ENCODE measurements around the gene ZNF420.

The ZNF420 gene

DNA sequence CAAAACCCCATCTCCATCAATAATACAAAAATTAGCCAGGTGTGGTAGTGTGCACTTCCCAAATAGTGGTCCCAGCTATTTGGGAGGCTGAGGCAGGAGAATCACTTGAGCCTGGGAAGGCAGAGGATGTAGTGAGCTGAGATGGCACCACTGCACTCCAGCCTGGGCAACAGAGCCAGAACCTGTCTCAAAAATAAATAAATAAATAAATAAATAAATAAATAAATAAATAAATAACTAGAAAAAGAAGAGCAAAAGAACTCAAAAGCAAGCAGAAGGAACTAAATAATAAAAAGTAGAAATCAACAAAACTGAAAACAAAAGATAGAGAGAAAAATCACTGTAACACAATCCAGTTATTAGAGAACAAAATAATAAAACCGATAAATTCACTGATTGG is 81.9 kb downstream of the ZNF420 start:
- DNase-seq: no peak
- Histone ChIP-seq H3K27me3 (replicated peaks) (no peaks in the 10 kb centered on the region), H3K4me3 (ENCODE audit: low read depth, low read length) (no peak overlapping the region), H3K36me3 (replicated peaks) (peaks cover 6% of the 10 kb centered on the region), H3K27ac (no peak overlapping the region)
- TF ChIP-seq, protein P1, sequence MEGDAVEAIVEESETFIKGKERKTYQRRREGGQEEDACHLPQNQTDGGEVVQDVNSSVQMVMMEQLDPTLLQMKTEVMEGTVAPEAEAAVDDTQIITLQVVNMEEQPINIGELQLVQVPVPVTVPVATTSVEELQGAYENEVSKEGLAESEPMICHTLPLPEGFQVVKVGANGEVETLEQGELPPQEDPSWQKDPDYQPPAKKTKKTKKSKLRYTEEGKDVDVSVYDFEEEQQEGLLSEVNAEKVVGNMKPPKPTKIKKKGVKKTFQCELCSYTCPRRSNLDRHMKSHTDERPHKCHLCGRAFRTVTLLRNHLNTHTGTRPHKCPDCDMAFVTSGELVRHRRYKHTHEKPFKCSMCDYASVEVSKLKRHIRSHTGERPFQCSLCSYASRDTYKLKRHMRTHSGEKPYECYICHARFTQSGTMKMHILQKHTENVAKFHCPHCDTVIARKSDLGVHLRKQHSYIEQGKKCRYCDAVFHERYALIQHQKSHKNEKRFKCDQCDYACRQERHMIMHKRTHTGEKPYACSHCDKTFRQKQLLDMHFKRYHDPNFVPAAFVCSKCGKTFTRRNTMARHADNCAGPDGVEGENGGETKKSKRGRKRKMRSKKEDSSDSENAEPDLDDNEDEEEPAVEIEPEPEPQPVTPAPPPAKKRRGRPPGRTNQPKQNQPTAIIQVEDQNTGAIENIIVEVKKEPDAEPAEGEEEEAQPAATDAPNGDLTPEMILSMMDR (IDR thresholded peaks at IDR 0.05; ENCODE audit: low read depth, low read length, missing control alignments): no peak
- in situ Hi-C loops (cut with HindIII; ENCODE audit: low pct_ligation_motif_present, low sequenced_read_pairs): no loop called here

- H3K27me3 ChIP-seq (replicated peaks): no peaks in the 10 kb centered on the region
- H3K27ac ChIP-seq: no peak overlapping the region
- in situ Hi-C loops (cut with HindIII; ENCODE audit: low pct_ligation_motif_present, low sequenced_read_pairs): no loop called here
- no peak for DNase-seq
- TF ChIP-seq, protein P1 (IDR thresholded peaks at IDR 0.05; ENCODE audit: low read depth, low read length, missing control alignments): no peak
- H3K36me3 ChIP-seq (replicated peaks): peaks cover 6% of the 10 kb centered on the region
- H3K4me3 ChIP-seq (ENCODE audit: low read depth, low read length): no peak overlapping the region
These were observed 87.4 kb downstream of the ZNF420 start for GRCh38 chr19:37165635-37166034.

DNA sequence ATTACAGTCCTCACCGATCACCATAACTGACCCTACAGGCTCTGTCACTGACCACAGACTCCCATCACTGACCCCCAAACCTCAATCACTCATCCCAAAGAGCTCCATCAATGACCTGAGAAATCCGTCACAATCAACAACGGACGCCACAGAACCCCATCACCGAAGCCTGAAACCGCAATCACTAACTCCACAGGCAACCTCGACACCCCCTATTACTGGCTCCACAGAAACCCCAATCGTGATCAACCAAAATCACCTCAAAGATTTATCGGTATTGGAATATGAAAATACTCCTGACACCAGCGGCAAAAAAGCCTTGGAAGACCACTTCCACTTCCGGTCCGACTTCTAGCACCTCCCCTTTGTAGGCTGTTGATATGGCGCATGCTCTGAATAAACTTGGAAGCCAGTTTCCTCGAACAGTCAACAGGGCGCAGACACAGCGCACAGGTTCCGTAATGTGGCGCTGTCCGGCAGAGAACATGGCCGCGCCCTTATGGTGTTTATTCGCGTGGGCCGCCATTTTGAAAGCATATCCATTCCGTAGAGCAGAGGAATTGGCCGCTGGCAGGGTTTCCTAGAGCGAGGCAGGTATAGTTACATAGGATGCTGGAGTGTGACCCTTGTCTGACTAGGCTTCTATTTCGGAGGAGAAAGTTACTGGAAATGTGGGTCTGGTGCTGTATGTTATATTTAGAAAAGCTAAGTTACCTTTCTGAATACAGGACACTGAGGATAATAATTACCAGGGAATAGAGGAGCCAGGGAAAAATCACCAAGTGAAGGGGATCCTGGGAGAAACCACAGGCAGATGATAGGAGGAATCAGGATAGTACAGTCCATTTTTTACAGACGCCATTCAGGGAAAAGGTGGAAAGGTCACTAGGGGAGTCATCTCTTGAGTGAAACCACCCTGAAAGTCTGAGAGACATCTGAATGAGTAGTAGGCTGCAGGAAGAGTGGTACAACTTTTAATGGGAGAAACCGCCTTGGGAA is 94.4 kb downstream of the ZNF420 start, which contains the start of gene ZNF585A:
ZNF585A (minus strand) TSS at position 328 of the 999 bp plus-strand sequence. CDS start 2,785 bp downstream, outside the sequence.
- in situ Hi-C loops (cut with HindIII; ENCODE audit: low pct_ligation_motif_present, low sequenced_read_pairs): no loop called here
- TF ChIP-seq, protein P1 (IDR thresholded peaks at IDR 0.05; ENCODE audit: low read depth, low read length, missing control alignments): peak; percentile 53
- peak within 1 kb of the TSS; percentile 92 for H3K4me3 ChIP-seq (ENCODE audit: low read depth, low read length)
- H3K27ac ChIP-seq: peak within 1 kb of the TSS; percentile 32
- H3K36me3 ChIP-seq (replicated peaks): peaks cover 5% of the 10 kb centered on the region
- DNase-seq: peak; percentile 97
- H3K27me3 ChIP-seq (replicated peaks): no peaks in the 10 kb centered on the region
